ENCODE data around the gene RAB9B.

Gene RAB9B

DNA sequence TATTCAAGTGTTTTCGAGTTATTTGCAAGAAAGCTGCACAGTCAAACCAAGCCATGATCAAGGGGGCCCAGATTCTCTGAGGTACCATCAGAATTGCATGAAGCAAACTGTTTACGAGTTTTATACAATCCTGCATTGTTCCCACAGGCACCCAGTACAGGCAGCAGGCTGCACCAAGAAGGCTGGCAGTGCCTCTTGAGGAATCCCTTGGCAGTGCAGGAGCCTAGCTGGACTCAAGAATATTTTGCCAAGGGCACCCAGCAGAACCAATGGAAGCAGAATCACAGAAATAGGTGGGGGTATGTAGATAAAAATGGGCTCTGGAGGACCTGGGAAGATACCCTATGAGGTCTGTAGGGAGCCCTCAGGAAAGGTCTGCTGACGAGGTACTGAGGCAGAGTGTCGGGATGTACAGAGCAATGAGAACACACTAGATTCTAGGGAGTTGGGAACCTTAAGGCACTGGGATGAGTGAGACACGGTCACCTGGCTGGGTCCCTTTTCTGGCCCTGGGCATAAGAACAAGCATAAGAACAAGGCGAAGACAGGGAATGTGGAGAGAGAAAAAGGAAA is 57.9 kb downstream of the RAB9B start:
- DNase-seq (ENCODE audit: low read depth, low spot score), result no peak
- no peak overlapping the region for H3K27ac ChIP-seq

DNA sequence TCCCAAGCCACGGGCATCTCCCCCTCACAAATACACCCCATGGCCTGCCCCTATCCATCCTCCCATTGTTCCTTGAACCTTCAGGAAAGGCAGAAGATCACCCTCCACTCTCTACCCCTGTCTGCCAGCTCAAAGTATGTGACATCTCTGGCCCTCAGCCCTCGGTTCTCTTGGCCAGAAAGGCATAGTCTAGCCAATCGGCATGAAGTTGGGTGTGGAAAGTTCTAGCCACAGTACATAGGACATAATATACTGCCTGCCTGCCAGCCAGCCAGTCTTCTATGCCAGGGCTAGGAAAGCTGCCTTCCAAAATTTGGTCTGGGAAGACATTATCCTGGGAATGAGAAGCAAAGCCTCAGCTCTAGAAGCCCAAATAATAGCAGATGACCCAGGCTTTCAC is 58.6 kb downstream of the RAB9B start:
- DNase-seq (ENCODE audit: low read depth, low spot score), result no peak

More for the DNA sequence above, 58.6 kb downstream of the RAB9B start:
- H3K27ac ChIP-seq, result no peak overlapping the region

All from epithelial cell of prostate (primary cell).